HG03045 (cell line): ENCODE data around the gene PLA2G4D.

Experiments used
- ATAC-seq: cut with Tn5 transposase; IDR thresholded peaks from one replicate; pipeline ENCODE4 v1.9.1; 2021; ENCODE audit warnings: mild to moderate bottlenecking, moderate library complexity; ENCODE audit not compliant: unreplicated experiment

PLA2G4D gene

GRCh38 chr15:42077689-42078088, 16.7 kb downstream of the PLA2G4D start:
- no peak for ATAC-seq

GRCh38 chr15:42073418-42073817, 20.9 kb downstream of the PLA2G4D start:
- ATAC-seq: no peak

GRCh38 chr15:42072141-42072685, 22.1 kb downstream of the PLA2G4D start:
- no peak for ATAC-seq

GRCh38 chr15:42071717-42072116, 22.6 kb downstream of the PLA2G4D start:
- ATAC-seq: no peak

- ATAC-seq: no peak
Observed at GRCh38 chr15:42070976-42071350, 23.4 kb downstream of the PLA2G4D start.

GRCh38 chr15:42070279-42070975, 23.9 kb downstream of the PLA2G4D start:
- ATAC-seq: no peak

- ATAC-seq: no peak
Observed at GRCh38 chr15:42069496-42070278, 24.7 kb downstream of the PLA2G4D start.

- no peak for ATAC-seq
Observed at GRCh38 chr15:42069025-42069424, 25.3 kb downstream of the PLA2G4D start.

- no peak for ATAC-seq
Observed at GRCh38 chr15:42068601-42069000, 25.8 kb downstream of the PLA2G4D start.

GRCh38 chr15:42066764-42067415, 27.5 kb downstream of the PLA2G4D start:
- ATAC-seq: no peak

GRCh38 chr15:42065468-42065867, 28.9 kb downstream of the PLA2G4D start:
- no peak for ATAC-seq

GRCh38 chr15:42065033-42065432, 29.3 kb downstream of the PLA2G4D start:
- ATAC-seq: no peak

- no peak for ATAC-seq
Observed at GRCh38 chr15:42064271-42064670, 30.1 kb downstream of the PLA2G4D start.

- no peak for ATAC-seq
Observed at GRCh38 chr15:42063122-42063848, 31.1 kb downstream of the PLA2G4D start.

GRCh38 chr15:42062284-42062806, 32.0 kb downstream of the PLA2G4D start:
- ATAC-seq: no peak

- ATAC-seq: no peak
Observed at GRCh38 chr15:42060797-42061196, 33.6 kb downstream of the PLA2G4D start.

GRCh38 chr15:42060477-42060763, 33.9 kb downstream of the PLA2G4D start:
- no peak for ATAC-seq

GRCh38 chr15:42059661-42060476, 34.5 kb downstream of the PLA2G4D start:
- no peak for ATAC-seq

GRCh38 chr15:42058791-42059190, 35.6 kb downstream of the PLA2G4D start:
- no peak for ATAC-seq
